Stimulated activated CD4-positive, alpha-beta T cell treated with anti-CD3 and anti-CD28 coated beads, TNF-alpha, amount 100 ng/mL, for 1 hour (primary cell): ENCODE measurements around the gene ASTN1.

Source experiments
- DNase-seq, 3 donors: peaks; one replicate each; pipeline ENCODE4 v3.0.0-alpha.2; 2020; ENCODE audit warnings: low read depth in 3 of 3, low spot score in 1 of 3

ASTN1 gene

DNA sequence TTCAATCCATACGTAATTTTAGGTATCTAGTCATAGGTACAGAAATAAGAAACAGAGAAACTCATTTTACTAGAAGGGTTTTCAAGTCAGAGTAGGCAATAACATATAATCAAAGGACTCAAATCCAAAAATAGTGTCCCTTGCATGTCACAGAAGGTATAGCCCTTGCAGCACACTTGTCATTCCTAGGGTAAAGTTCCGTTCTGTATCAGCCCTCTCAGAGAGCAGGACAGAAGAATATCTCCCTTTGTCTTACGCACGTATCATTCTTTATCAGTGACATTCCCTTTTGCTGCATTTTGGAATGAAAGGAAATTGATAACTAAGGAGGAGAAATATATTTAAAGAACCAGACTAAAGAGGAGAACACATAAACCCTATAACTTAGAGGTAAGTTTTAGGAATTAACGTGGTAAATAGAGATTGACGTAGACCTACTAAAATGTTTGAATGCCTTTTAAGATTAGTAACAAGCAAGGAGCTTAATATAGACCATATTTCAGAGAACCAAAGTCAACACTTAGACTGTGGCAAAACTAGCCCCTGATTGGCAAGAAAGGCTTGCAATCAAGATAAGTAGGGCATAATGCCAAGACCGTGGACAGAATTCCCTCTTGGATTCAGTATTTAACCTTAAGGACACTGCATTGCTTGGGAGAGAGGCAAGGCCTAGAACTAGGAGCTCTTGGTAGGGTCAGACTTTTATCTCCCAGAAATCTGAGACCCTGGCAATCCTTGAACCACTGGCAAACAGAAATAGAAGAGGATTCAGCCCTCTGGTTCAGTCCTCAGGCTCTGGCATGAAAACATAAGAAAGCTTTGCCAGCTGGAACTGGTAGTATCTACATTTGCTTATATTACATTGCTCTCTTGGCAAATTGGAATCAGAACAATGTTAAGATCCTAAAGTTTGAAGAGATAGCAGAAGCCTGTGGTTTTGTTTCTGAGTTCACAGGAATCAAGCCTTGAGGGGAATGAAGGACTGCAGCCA is 232.1 kb downstream of the ASTN1 start:
- DNase-seq: no peak

- DNase-seq: no peak
Measured at GRCh38 chr1:176931526-176931925, 233.0 kb downstream of the ASTN1 start.

GRCh38 chr1:176926330-176927086 is 238.0 kb downstream of the ASTN1 start:
- DNase-seq: no peak

GRCh38 chr1:176925223-176925622 is 239.3 kb downstream of the ASTN1 start:
- DNase-seq: no peak

- no peak for DNase-seq
Measured at GRCh38 chr1:176923283-176923682, 241.2 kb downstream of the ASTN1 start.

DNA sequence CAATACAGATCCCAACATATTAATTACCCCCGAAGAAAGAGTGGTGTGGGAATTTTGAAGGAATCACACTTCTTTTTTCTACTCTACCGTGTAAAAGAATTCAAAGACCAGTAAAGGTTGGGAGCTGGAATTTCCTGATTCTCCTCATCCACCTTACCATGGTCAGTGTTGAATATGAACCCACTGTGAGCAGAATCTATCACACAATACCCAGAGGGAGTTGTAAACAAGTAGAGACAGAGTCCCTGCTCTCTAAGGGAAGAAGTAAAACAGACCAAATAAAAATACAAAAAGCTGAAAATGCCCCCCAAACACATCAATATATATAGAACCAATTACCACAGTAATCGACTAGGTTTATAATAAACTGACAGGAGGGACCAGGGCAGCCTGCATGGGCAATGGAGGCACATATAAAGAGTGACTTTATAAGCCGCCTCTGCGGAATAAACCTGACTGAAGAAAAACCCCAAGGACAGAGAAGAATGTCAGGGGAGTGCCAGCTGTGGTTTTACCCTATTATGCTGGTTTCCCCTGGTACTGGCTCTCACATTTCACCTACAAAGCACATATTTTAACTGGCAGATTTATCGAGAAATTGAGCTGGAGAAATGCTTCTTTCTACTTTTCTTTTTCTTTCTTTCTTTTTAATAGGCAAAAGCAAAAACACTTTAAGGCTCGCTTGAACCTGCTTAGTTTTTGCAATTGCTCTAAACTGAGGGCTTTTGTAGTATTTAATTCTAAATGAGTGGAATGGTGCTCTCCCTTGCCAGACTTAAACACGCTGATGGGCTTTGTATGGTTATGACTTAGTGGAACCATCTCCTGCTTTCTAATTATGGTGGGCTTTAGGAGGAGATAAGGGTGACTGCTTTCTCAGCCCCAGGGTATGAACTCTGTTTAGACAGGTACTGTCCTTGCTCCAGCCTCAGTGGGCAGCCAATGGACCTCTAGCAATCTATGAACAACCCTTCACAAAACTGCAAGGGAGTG is 244.8 kb downstream of the ASTN1 start:
- no peak for DNase-seq

DNA sequence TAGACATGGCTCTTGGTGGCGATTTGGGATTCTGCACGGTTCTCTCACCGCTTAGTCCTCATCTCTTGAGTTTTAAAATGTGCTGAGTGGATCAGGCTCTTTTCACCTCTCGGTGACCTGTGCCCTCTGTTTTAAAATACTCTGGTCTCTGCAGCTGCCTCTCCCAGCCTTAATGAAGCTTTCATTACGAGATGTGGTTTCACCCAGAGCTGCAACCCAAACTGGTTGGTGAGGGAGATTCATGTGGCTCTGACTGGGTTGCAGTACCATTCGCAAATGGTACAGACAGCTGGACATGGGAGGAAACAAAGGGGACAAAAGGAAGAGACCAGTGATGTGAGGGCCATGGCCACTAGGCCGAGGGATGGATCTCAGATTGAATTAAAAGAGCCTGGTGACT is 258.9 kb downstream of the ASTN1 start:
- no peak for DNase-seq

GRCh38 chr1:176904057-176904751 is 260.3 kb downstream of the ASTN1 start:
- no peak for DNase-seq

- no peak for DNase-seq
Measured at GRCh38 chr1:176903474-176903873, 261.0 kb downstream of the ASTN1 start.

GRCh38 chr1:176899321-176899720 is 265.2 kb downstream of the ASTN1 start:
- DNase-seq: no peak

DNA sequence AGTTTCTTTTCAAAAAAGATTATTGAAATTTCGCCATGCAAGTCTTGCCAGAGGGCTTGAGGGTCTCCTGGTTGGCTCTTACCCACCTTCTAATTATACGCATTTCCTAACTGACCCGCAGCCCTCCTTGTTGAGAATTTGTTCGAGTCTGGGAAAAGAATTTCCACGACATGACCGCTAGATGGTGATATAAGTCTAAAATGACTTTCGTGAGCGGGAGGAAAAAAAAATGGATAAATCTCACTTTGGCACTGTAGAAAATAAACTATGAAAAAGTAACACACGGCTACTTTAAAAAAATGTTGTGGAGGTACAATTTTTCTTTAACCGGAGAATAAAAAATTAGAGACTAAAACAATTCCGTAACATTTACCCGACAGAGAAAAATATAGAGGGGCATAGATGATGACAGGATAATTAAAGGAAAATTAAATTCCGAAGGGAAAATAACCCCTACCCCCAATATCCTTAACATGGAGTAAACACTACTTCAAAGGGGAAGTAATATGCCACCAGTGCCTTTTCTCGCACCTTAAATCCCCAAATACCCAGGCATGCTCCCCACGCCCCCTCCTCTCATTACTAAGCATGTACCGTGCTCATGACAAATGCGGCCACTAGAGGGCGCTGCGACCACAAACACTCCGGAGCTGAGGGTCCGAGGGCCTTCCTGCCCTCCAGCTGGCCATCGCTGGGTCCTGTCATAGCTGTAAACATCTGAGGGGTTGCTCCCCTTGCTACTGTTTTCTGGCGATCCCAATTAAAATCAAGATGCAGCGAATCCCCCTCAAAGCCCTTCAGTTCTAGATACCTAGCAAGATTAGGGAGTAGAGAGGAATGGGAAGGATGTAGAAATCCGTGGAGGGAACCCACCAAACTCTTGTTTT is 266.9 kb downstream of the ASTN1 start:
- peak in 1 of 3 donors; percentile 3 for DNase-seq

DNA sequence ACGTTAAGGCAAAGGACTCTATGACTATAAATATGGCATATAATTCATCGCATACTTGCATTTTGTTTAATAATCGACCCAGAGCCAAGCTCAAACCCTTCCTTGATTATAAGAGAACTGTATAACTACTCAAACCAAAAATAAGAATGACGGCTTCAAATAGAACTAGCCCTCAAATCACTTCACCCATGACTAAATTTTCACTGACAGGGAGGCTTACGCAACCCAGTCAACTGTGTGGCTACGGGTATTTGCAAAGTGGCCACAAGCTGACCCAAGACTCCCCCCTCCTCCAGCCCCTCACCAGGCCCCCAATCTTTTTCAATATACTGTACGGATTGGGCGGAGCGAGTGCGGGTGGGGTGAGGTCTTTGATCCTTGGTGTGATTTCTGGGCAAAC is 268.3 kb downstream of the ASTN1 start:
- DNase-seq: no peak

DNA sequence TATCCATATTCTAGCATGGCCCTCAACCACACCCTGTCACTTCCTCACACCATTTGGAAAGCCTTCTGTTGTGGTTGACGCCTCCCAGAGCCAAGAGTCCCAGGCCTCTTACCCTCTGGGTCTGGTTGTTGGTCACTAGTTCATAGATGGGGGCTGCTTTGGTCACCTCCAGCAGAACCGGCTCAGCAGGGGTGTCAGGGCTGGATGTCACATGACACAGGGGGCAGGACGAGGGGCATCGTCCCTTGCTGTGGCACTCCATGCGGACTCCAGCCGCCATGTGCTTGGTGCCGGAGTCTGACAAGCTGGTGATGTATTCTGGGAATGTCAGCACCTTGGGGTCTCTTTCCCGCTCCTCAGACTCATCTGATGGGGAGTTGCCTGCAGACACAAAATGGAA is 270.1 kb downstream of the ASTN1 start:
- DNase-seq: no peak

GRCh38 chr1:176893625-176894352 is 270.7 kb downstream of the ASTN1 start:
- no peak for DNase-seq

- DNase-seq: no peak
Measured at GRCh38 chr1:176888471-176889032, 276.0 kb downstream of the ASTN1 start.

DNA sequence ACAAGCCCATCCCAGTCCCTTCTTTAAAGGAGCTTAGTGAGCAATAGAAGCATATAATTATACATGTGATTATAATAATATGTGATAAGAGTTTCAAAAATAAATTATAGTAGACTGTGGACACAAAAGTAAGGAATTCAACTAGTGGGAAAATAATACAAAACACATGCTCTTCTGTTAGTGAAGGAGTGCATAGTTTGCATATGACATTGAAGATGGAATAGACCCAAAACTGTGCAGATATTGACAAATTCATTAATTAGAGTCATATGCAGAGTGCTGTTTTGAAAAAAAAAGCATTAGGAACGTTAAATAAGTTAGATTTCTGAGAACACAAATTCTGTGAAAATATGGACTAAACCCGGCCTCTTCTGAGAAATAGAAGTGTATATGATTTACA is 278.8 kb downstream of the ASTN1 start:
- DNase-seq: no peak

- DNase-seq: no peak
Measured at GRCh38 chr1:176885341-176885740, 279.2 kb downstream of the ASTN1 start.

DNA sequence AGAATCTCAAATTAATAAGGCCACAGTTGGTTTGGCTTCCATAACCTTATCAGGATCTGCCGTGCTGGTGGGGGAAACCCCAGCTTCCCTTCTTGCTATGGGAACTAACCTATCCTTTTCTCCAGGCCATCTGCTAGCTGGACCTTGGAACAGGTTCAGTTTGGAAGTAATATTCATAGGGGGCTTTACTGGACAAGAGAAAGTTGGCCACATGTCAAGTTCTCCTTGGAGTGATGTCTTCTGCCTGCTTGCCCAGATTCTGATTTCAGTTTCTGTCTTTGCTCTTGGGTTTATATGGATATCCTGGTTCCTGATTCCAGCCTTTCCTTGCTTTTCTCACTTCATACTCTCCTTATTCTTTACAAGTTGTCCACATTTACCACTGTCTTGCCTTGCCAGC is 279.6 kb downstream of the ASTN1 start:
- no peak for DNase-seq
